IMR-90 (cell line): Measurements from ENCODE around the gene C7.

Experiments used
- FOS ChIP-seq: fragments of 150-350 bp; IDR thresholded peaks from 2 replicates; pipeline ENCODE4 v1.6.1; 2016; ENCODE audit warnings: low read depth, low read length
- MAFK ChIP-seq: IDR thresholded peaks from 2 replicates; pipeline ENCODE4 v1.6.1; 2012; ENCODE audit warnings: low read depth, low read length, improper control_type of control experiment
- MAZ ChIP-seq: IDR thresholded peaks from 2 replicates; pipeline ENCODE4 v1.6.1; 2012; ENCODE audit warnings: low read depth, mild to moderate bottlenecking, low read length, improper control_type of control experiment, moderate library complexity, borderline replicate concordance
- POLR2A ChIP-seq: IDR thresholded peaks from 2 replicates; pipeline ENCODE4 v1.6.1; 2012; ENCODE audit warnings: mild to moderate bottlenecking, low read depth, low read length
- RCOR1 ChIP-seq: IDR thresholded peaks from 2 replicates; pipeline ENCODE4 v1.6.1; 2012; ENCODE audit warnings: mild to moderate bottlenecking, low read length, improper control_type of control experiment; ENCODE audit not compliant: insufficient replicate concordance
- SMC3 ChIP-seq: fragments of 150-350 bp; IDR thresholded peaks from 2 replicates; pipeline ENCODE4 v1.6.1; 2016; ENCODE audit warnings: low read depth, mild to moderate bottlenecking, antibody characterized with exemption, low read length, moderate library complexity
- TF ChIP-seq, protein P1 (sequence below): fragments of 150-350 bp; IDR thresholded peaks from 2 replicates; pipeline ENCODE4 v1.6.1; 2017; ENCODE audit warnings: mild to moderate bottlenecking, antibody characterized with exemption, low read length, low read depth
- TF ChIP-seq, protein P2 (sequence below): conservative IDR thresholded peaks from 2 replicates; pipeline ENCODE4 v1.5.1; 2012; ENCODE audit warnings: mild to moderate bottlenecking, low read depth, low read length, improper control_type of control experiment

DNA sequence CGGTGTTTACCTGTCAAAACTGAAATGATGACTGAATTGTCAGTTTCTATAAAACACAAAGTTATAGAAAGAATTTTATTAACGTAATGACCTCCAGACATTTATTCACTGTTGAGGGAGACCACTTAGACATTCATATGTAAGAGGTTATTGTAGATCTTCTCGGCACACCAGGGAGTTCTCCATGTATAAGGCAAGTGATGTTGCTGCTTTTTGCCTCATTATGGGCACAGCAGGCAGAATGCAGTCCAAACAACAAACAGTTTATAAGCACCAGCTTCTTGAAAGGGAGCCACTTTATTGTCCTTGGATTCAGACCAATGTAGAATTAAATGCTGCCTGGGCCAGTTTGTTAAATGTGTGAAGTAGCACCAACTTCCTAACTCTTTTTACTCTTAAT is 66.7 kb downstream of the C7 start:
- no peak for TF ChIP-seq RCOR1
- TF ChIP-seq FOS: no peak
- TF ChIP-seq, protein P1, sequence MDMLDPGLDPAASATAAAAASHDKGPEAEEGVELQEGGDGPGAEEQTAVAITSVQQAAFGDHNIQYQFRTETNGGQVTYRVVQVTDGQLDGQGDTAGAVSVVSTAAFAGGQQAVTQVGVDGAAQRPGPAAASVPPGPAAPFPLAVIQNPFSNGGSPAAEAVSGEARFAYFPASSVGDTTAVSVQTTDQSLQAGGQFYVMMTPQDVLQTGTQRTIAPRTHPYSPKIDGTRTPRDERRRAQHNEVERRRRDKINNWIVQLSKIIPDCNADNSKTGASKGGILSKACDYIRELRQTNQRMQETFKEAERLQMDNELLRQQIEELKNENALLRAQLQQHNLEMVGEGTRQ: no peak
- TF ChIP-seq POLR2A: no peak
- TF ChIP-seq, protein P2, sequence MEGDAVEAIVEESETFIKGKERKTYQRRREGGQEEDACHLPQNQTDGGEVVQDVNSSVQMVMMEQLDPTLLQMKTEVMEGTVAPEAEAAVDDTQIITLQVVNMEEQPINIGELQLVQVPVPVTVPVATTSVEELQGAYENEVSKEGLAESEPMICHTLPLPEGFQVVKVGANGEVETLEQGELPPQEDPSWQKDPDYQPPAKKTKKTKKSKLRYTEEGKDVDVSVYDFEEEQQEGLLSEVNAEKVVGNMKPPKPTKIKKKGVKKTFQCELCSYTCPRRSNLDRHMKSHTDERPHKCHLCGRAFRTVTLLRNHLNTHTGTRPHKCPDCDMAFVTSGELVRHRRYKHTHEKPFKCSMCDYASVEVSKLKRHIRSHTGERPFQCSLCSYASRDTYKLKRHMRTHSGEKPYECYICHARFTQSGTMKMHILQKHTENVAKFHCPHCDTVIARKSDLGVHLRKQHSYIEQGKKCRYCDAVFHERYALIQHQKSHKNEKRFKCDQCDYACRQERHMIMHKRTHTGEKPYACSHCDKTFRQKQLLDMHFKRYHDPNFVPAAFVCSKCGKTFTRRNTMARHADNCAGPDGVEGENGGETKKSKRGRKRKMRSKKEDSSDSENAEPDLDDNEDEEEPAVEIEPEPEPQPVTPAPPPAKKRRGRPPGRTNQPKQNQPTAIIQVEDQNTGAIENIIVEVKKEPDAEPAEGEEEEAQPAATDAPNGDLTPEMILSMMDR: no peak
- TF ChIP-seq MAZ: no peak
- no peak for TF ChIP-seq SMC3
- no peak for TF ChIP-seq MAFK
